GM19395 (cell line): ENCODE results near the gene CREB1.

Experiments
- ATAC-seq: cut with Tn5 transposase; IDR thresholded peaks from one replicate; pipeline ENCODE4 v1.9.1; 2021; ENCODE audit warnings: mild to moderate bottlenecking, moderate library complexity; ENCODE audit not compliant: unreplicated experiment

CREB1 gene

GRCh38 chr2:207503234-207503633 is 26.5 kb upstream of the CREB1 start:
- peak; percentile 59 for ATAC-seq

- ATAC-seq: no peak
Observed at GRCh38 chr2:207504513-207505170, 25.1 kb upstream of the CREB1 start.

GRCh38 chr2:207505171-207505570 is 24.6 kb upstream of the CREB1 start:
- no peak for ATAC-seq

- ATAC-seq: no peak
Observed at GRCh38 chr2:207505728-207506127, 24.0 kb upstream of the CREB1 start.

GRCh38 chr2:207506426-207506825 is 23.3 kb upstream of the CREB1 start:
- ATAC-seq: peak; percentile 55

- ATAC-seq: no peak
Observed at GRCh38 chr2:207510148-207510547, 19.6 kb upstream of the CREB1 start.

- no peak for ATAC-seq
Observed at GRCh38 chr2:207511851-207512250, 17.9 kb upstream of the CREB1 start.

GRCh38 chr2:207512356-207512755 is 17.4 kb upstream of the CREB1 start:
- no peak for ATAC-seq

- no peak for ATAC-seq
Observed at GRCh38 chr2:207513551-207514257, 16.1 kb upstream of the CREB1 start.

- no peak for ATAC-seq
Observed at GRCh38 chr2:207514451-207514850, 15.3 kb upstream of the CREB1 start.

GRCh38 chr2:207515671-207516070 is 14.1 kb upstream of the CREB1 start:
- ATAC-seq: no peak

GRCh38 chr2:207516206-207516605 is 13.6 kb upstream of the CREB1 start:
- no peak for ATAC-seq

GRCh38 chr2:207523005-207523404 is 6.8 kb upstream of the CREB1 start:
- ATAC-seq: no peak

- ATAC-seq: no peak
Observed at GRCh38 chr2:207525296-207525695, 4.5 kb upstream of the CREB1 start.

- peak; percentile 23 for ATAC-seq
Observed at GRCh38 chr2:207528980-207529329, 807 bp upstream of the CREB1 start.

GRCh38 chr2:207530160-207531031 is 634 bp downstream of the CREB1 start:
- no peak for ATAC-seq

- ATAC-seq: no peak
Observed at GRCh38 chr2:207531032-207531952, 1.5 kb downstream of the CREB1 start.

GRCh38 chr2:207532676-207533075 is 2.9 kb downstream of the CREB1 start:
- ATAC-seq: no peak

- ATAC-seq: no peak
Observed at GRCh38 chr2:207533461-207534008, 3.8 kb downstream of the CREB1 start.

- ATAC-seq: no peak
Observed at GRCh38 chr2:207534417-207534816, 4.7 kb downstream of the CREB1 start.
